CD14-positive monocyte (primary cell): ENCODE data around the gene PPM1G. TPM values are rescaled to one million over a fixed set of nuclear protein-coding genes. Genes with fewer than 3 reads are reported as not detected.

ENCODE experiments used
- DNase-seq, 3 donors: peaks; one replicate each; pipeline ENCODE4 v3.0.0-alpha.2; 2011 to 2022
- H2AFZ ChIP-seq: 2 replicates; pipeline ENCODE4 v1.6.0; 2012; ENCODE audit warnings: mild to moderate bottlenecking, low read depth, low read length, inconsistent platforms; ENCODE audit not compliant: insufficient read depth, poor library complexity, severe bottlenecking
- H3K27ac ChIP-seq, 2 donors: 1 replicate in 1 of 2; 2 replicates in 1 of 2; pipeline ENCODE4 v1.5.1; 2012 to 2013; ENCODE audit warnings: low read length in 2 of 2, control low read depth in 1 of 2, inconsistent platforms in 1 of 2, low read depth in 1 of 2, mild to moderate bottlenecking in 1 of 2
- H3K27me3 ChIP-seq, 2 donors: one replicate each; pipeline versions ENCODE4 v1.6.0 to v1.6.1; 2011 to 2013; ENCODE audit warnings: low read length in 2 of 2; ENCODE audit not compliant: control insufficient read depth in 2 of 2, insufficient read depth in 2 of 2
- H3K36me3 ChIP-seq, 2 donors: replicated peaks in 1 of 2; 1 replicate in 1 of 2; 2 replicates in 1 of 2; pipeline versions ENCODE4 v1.5.1 to v1.6.1; 2012 to 2013; ENCODE audit warnings: low read length in 2 of 2, control low read depth in 1 of 2, inconsistent platforms in 1 of 2, mild to moderate bottlenecking in 1 of 2; ENCODE audit not compliant: insufficient read depth in 2 of 2, control insufficient read depth in 1 of 2
- H3K4me1 ChIP-seq, 2 donors: 1 replicate in 1 of 2; 2 replicates in 1 of 2; pipeline versions ENCODE4 v1.5.1 to v1.6.1; 2012 to 2013; ENCODE audit warnings: low read length in 2 of 2, control low read depth in 1 of 2, inconsistent platforms in 1 of 2, mild to moderate bottlenecking in 1 of 2, moderate library complexity in 1 of 2; ENCODE audit not compliant: insufficient read depth in 2 of 2, control insufficient read depth in 1 of 2
- H3K4me2 ChIP-seq: replicated peaks from 2 replicates; pipeline ENCODE3; 2012; ENCODE audit warnings: low read length, moderate library complexity, mild to moderate bottlenecking; ENCODE audit not compliant: poor library complexity, severe bottlenecking; ENCODE audit errors: extremely low read depth
- H3K4me3 ChIP-seq, 3 experiments: fragments of 200-600 bp in 1 of 3; sonication (generic) in 1 of 3; replicated peaks in 1 of 3; 1 replicate in 2 of 3; 2 replicates in 1 of 3; pipeline ENCODE4 v1.5.1; 2011 to 2013; ENCODE audit warnings: low read length in 3 of 3, mild to moderate bottlenecking in 3 of 3, control low read depth in 2 of 3, low read depth in 2 of 3, inconsistent platforms in 1 of 3, moderate library complexity in 1 of 3
- H3K79me2 ChIP-seq: 2 replicates; pipeline ENCODE4 v1.6.0; 2012; ENCODE audit warnings: mild to moderate bottlenecking, control low read depth, inconsistent platforms, low read length, moderate library complexity; ENCODE audit not compliant: insufficient read depth
- H3K9ac ChIP-seq: 2 replicates; pipeline ENCODE4 v1.6.0; 2017; ENCODE audit warnings: low read length, mild to moderate bottlenecking; ENCODE audit not compliant: insufficient read depth, poor library complexity, severe bottlenecking
- H3K9me3 ChIP-seq, 2 donors: replicated peaks in 1 of 2; 1 replicate in 1 of 2; 2 replicates in 1 of 2; pipeline versions ENCODE4 v1.5.1 to v1.6.1; 2012 to 2013; ENCODE audit warnings: low read length in 2 of 2, control low read depth in 1 of 2; ENCODE audit not compliant: control insufficient read depth in 1 of 2, insufficient read depth in 1 of 2
- H4K20me1 ChIP-seq: 2 replicates; pipeline ENCODE4 v1.6.0; 2012; ENCODE audit warnings: mild to moderate bottlenecking, low read length, control low read depth, moderate library complexity; ENCODE audit not compliant: insufficient read depth
- H3K27ac Mint-ChIP-seq, 7 donors: one replicate each; pipeline ENCODE4 v1.8.0; 2020; ENCODE audit warnings: mild to moderate bottlenecking in 7 of 7, mixed read lengths in 7 of 7, moderate library complexity in 6 of 7, inconsistent platforms in 2 of 7
- H3K27me3 Mint-ChIP-seq, 3 donors: one replicate each; pipeline ENCODE4 v1.8.0; 2021 to 2022; ENCODE audit warnings: low read depth in 3 of 3, mild to moderate bottlenecking in 3 of 3, mixed read lengths in 3 of 3, moderate library complexity in 3 of 3, inconsistent platforms in 1 of 3
- H3K36me3 Mint-ChIP-seq, 2 donors: one replicate each; pipeline ENCODE4 v1.8.0; 2020; ENCODE audit warnings: mixed read lengths in 2 of 2, inconsistent platforms in 1 of 2, mild to moderate bottlenecking in 1 of 2
- H3K4me1 Mint-ChIP-seq: one replicate; pipeline ENCODE4 v1.8.0; 2020; ENCODE audit warnings: mild to moderate bottlenecking, mixed read lengths
- H3K4me3 Mint-ChIP-seq, 2 donors: one replicate each; pipeline ENCODE4 v1.8.0; 2020; ENCODE audit warnings: mild to moderate bottlenecking in 2 of 2, mixed read lengths in 2 of 2, moderate library complexity in 1 of 2
- H3K9me3 Mint-ChIP-seq, 7 donors: one replicate each; pipeline ENCODE4 v1.8.0; 2020 to 2022; ENCODE audit warnings: mixed read lengths in 7 of 7, mild to moderate bottlenecking in 6 of 7, moderate library complexity in 6 of 7, inconsistent platforms in 2 of 7
- CTCF ChIP-seq: fragments of 200-600 bp; IDR thresholded peaks from one replicate; pipeline ENCODE4 v1.8.0; 2022; ENCODE audit warnings: antibody characterized with exemption, mild to moderate bottlenecking
- WGBS: methylation state at CpG from one replicate; pipeline ENCODE4 v1.1.5; 2013; ENCODE audit warnings: missing lambda C conversion rate; ENCODE audit not compliant: insufficient coverage; 5-methylcytosine and 5-hydroxymethylcytosine counted together
- intact Hi-C, 2 donors: fragments of 100-400 bp; cut with micrococcal nuclease; formaldehyde crosslinking; loops; one replicate each; pipeline versions ENCODE4 v1.15.0 to v1.15.1; 2023
- polyA plus RNA-seq, 3 donors: library from polyadenylated mRNA; depleted of rRNA in 1 of 3; unstranded in 2 of 3; stranded (reverse) in 1 of 3; fragments of 300-500 nt in 2 of 3; fragments of >200 nt in 1 of 3; fragmentation: Illumina TruSeq in 2 of 3; gene quantifications; 1 replicate in 2 of 3; 2 replicates in 1 of 3; pipeline ENCODE4 v1.2.3, GENCODE V29; 2012 to 2021

PPM1G gene
- polyA plus RNA-seq, 3 donors: 31.9 to 54.3 (median 47.3) TPM

- WGBS: 97% methylated on average over 6 of the region's 6 CpGs
- Histone ChIP-seq H3K9ac (no peak overlapping the region), H3K9me3 (no peaks in the 10 kb centered on the region), H3K4me2 (no peak overlapping the region), H3K27me3 (no peaks in the 10 kb centered on the region), H3K4me1 (peaks cover under 1 to 3% of the 10 kb centered on the region in 2 donors), H3K4me3 (no peak overlapping the region), H3K27ac (peak overlapping the region in 1 of 2 donors; percentile 20), H2AFZ (no peak overlapping the region), H3K36me3 (peaks cover 73 to 83% of the 10 kb centered on the region in 2 donors), H3K79me2 (peaks cover 31% of the 10 kb centered on the region), H4K20me1 (peaks cover 63% of the 10 kb centered on the region)
- Mint-ChIP-seq H3K36me3 (peaks cover 75 to 90% of the 10 kb centered on the region in 2 donors), H3K27me3 (no peaks in the 10 kb centered on the region), H3K4me3 (no peak overlapping the region), H3K4me1 (peaks cover 6% of the 10 kb centered on the region), H3K9me3 (peaks cover 0 to 2% (median 0%) of the 10 kb centered on the region in 7 donors), H3K27ac (peak overlapping the region in 2 of 7 donors; percentile 12 to 43)
- TF ChIP-seq CTCF: no peak
- intact Hi-C loops: no loop called here
- no peak for DNase-seq
These were observed 26.2 kb upstream of the PPM1G start for GRCh38 chr2:27435628-27436027.

GRCh38 chr2:27431395-27431794 is 22.0 kb upstream of the PPM1G start:
- Histone ChIP-seq H3K4me3 (no peak overlapping the region), H3K9me3 (no peaks in the 10 kb centered on the region), H3K9ac (no peak overlapping the region), H3K27me3 (no peaks in the 10 kb centered on the region), H3K79me2 (peaks cover 51% of the 10 kb centered on the region), H2AFZ (no peak overlapping the region), H3K36me3 (peaks cover 36 to 41% of the 10 kb centered on the region in 2 donors), H3K4me2 (no peak overlapping the region), H3K27ac (peak overlapping the region in 1 of 2 donors; percentile 27), H3K4me1 (peaks cover 19 to 28% of the 10 kb centered on the region in 2 donors), H4K20me1 (peaks cover 74% of the 10 kb centered on the region)
- Mint-ChIP-seq H3K4me3 (no peak overlapping the region), H3K4me1 (peaks cover 29% of the 10 kb centered on the region), H3K9me3 (peaks cover 0 to 3% (median 0%) of the 10 kb centered on the region in 7 donors), H3K27me3 (no peaks in the 10 kb centered on the region), H3K27ac (peak overlapping the region in 6 of 7 donors; percentile 37 to 81 (median 60)), H3K36me3 (peaks cover 39 to 48% of the 10 kb centered on the region in 2 donors)
- intact Hi-C loops: no loop called here
- DNase-seq: peak; percentile 20 to 73 (median 34)
- TF ChIP-seq CTCF: no peak
